Psoas muscle (tissue), 8 donors: ENCODE results near the gene TMEM106A. TPM values are rescaled to one million over a fixed set of nuclear protein-coding genes. Genes with fewer than 3 reads are reported as not detected.
A peak's percentile ranks its signal among the peaks of the same experiment; 100 is the strongest.

Source experiments
- ATAC-seq, 4 donors: fragments of 200-7000 bp; cut with Tn5 transposase; one replicate each; pipeline ENCODE4 v1.9.1; 2020; ENCODE audit warnings: moderate library complexity in 3 of 4, mild to moderate bottlenecking in 2 of 4
- DNase-seq, 2 donors: peaks; one replicate each; pipeline ENCODE4 v3.0.0-alpha.2; 2020
- H3K27ac ChIP-seq: fragments of 200-600 bp; one replicate; pipeline ENCODE4 v1.8.0; 2022
- H3K27me3 ChIP-seq, 3 donors: fragments of 200-600 bp in 1 of 3; one replicate each; pipeline versions ENCODE4 v1.6.1 to v1.8.0; 2013 to 2022; ENCODE audit warnings: low read length in 2 of 3, mild to moderate bottlenecking in 2 of 3, moderate library complexity in 1 of 3; ENCODE audit not compliant: insufficient read depth in 3 of 3
- H3K36me3 ChIP-seq, 2 donors: fragments of 200-600 bp in 1 of 2; one replicate each; pipeline versions ENCODE4 v1.6.1 to v1.8.0; 2013 to 2022; ENCODE audit warnings: low read depth in 1 of 2, mild to moderate bottlenecking in 1 of 2, moderate library complexity in 1 of 2; ENCODE audit not compliant: insufficient read depth in 1 of 2
- H3K4me1 ChIP-seq: fragments of 200-600 bp; one replicate; pipeline ENCODE4 v1.8.0; 2022
- H3K4me3 ChIP-seq: fragments of 200-600 bp; one replicate; pipeline ENCODE4 v1.8.0; 2022; ENCODE audit warnings: mild to moderate bottlenecking
- H3K9me3 ChIP-seq: fragments of 200-600 bp; one replicate; pipeline ENCODE4 v1.8.0; 2022
- CTCF ChIP-seq: fragments of 200-600 bp; IDR thresholded peaks from one replicate; pipeline ENCODE4 v1.8.0; 2022; ENCODE audit warnings: antibody characterized with exemption
- WGBS, 3 donors: extraction: QIAGEN DNeasy Blood & Tissue Kit; methylation state at CpG; one replicate each; pipeline versions ENCODE4 v1.1.6 to v1.1.7; 2013; 5-methylcytosine and 5-hydroxymethylcytosine counted together
- intact Hi-C, 2 donors: fragments of 100-400 bp; cut with DNase I; formaldehyde crosslinking; loops; one replicate each; pipeline versions ENCODE4 v1.11.0 to v1.14.2; 2022
- polyA plus RNA-seq, 3 donors: library from polyadenylated mRNA; stranded (reverse); fragments of 200-250 nt; gene quantifications; one replicate each; pipeline ENCODE4 v1.2.3, GENCODE V29; 2013
- total RNA-seq, 4 donors: library from RNA; stranded (reverse); fragmentation: NEBNext Ultra II Directional in 2 of 4; extraction: Animal tissue kit (Norgen Biotek cat#: 25700) in 2 of 4; gene quantifications; one replicate each; pipeline versions ENCODE4 v1.2.1 to v1.2.4, GENCODE V29; 2021 to 2023
- donor health status: healthy with polysubstance abuse.
- donor health status: DM: no; HTN: no; CAD: no; lungs with moderate emphysema.
- donor health status: Bipolar disorder and iron deficiency.
- donor health status: healthy.
- donor health status: DM: yes; HTN: yes; CAD: no.
- donor health status: DM: no; HTN: no; CAD: no.
- donor health status: DM: no; HTN: no; CAD: no.
- donor health status: DM: yes; HTN: yes; CAD: no.

The TMEM106A gene
- total and polyA plus RNA-seq, 7 donors: 0.21 to 3.4 (median 1.9) TPM

- H3K27ac ChIP-seq: no peak overlapping the region
- DNase-seq (no peak), ATAC-seq (no peak)
- 66 to 85% (median 70%) methylated on average over 3 of the region's 3 CpGs for WGBS, 3 donors
- H3K4me1 ChIP-seq: no peaks in the 10 kb centered on the region
- TF ChIP-seq CTCF: no peak
- peaks cover 3 to 98% of the 10 kb centered on the region in 2 donors for H3K36me3 ChIP-seq
- no peak overlapping the region for H3K4me3 ChIP-seq
- H3K27me3 ChIP-seq: no peaks in the 10 kb centered on the region
- intact Hi-C loops: loop anchor here in 1 of 2 donors (10.0 kb wide), 1 partner anchor 274 kb away; the partner anchor contains the start of gene DHX8
- no peaks in the 10 kb centered on the region for H3K9me3 ChIP-seq
Observed at GRCh38 chr17:43210576-43210975, 1.1 kb upstream of the TMEM106A start.

- intact Hi-C loops: loop anchor here in 1 of 2 donors (10.0 kb wide), 1 partner anchor 274 kb away; the partner anchor contains the start of gene DHX8
- H3K9me3 ChIP-seq: no peaks in the 10 kb centered on the region
- peak overlapping the region; percentile 71 for H3K4me3 ChIP-seq
- H3K4me1 ChIP-seq: no peaks in the 10 kb centered on the region
- no peak for TF ChIP-seq CTCF
- H3K36me3 ChIP-seq: peaks cover 3 to 98% of the 10 kb centered on the region in 2 donors
- peak overlapping the region; percentile 66 for H3K27ac ChIP-seq
- no peaks in the 10 kb centered on the region for H3K27me3 ChIP-seq
- 34 to 41% (median 38%) methylated on average over 2 of the region's 2 CpGs for WGBS, 3 donors
- DNase-seq (no peak), ATAC-seq (no peak)
Observed at GRCh38 chr17:43211123-43211479, 574 bp upstream of the TMEM106A start.

- 68 to 75% (median 72%) methylated on average over 7 of the region's 7 CpGs for WGBS, 3 donors
- Histone ChIP-seq H3K27me3 (no peaks in the 10 kb centered on the region), H3K9me3 (no peaks in the 10 kb centered on the region), H3K36me3 (peaks cover 6 to 98% of the 10 kb centered on the region in 2 donors), H3K4me3 (peak overlapping the region; percentile 71), H3K27ac (no peak overlapping the region), H3K4me1 (no peaks in the 10 kb centered on the region)
- TF ChIP-seq CTCF: no peak
- intact Hi-C loops: loop anchor here in 1 of 2 donors (10.0 kb wide), 1 partner anchor 272 kb away; the partner anchor contains the start of gene DHX8
- ATAC-seq: peak in 1 of 4 donors; percentile 9
- no peak for DNase-seq
Observed at GRCh38 chr17:43212641-43213490, 1.2 kb downstream of the TMEM106A start.

- H3K36me3 ChIP-seq: peaks cover 6 to 94% of the 10 kb centered on the region in 2 donors
- H3K4me1 ChIP-seq: no peaks in the 10 kb centered on the region
- DNase-seq (no peak), ATAC-seq (no peak)
- intact Hi-C loops: loop anchor here in 1 of 2 donors (10.0 kb wide), 1 partner anchor 271 kb away; the partner anchor contains the start of gene DHX8
- H3K9me3 ChIP-seq: no peaks in the 10 kb centered on the region
- no peaks in the 10 kb centered on the region for H3K27me3 ChIP-seq
- no peak for TF ChIP-seq CTCF
- no peak overlapping the region for H3K27ac ChIP-seq
- 90 to 97% (median 92%) methylated on average over 2 of the region's 2 CpGs for WGBS, 3 donors
- H3K4me3 ChIP-seq: no peak overlapping the region
Observed at GRCh38 chr17:43213545-43213944, 1.9 kb downstream of the TMEM106A start.
